H1 (cell line): ENCODE results near the gene FKBP2. TPM values are rescaled to one million over a fixed set of nuclear protein-coding genes. Genes with fewer than 3 reads are reported as not detected.

Experiments
- ATF3 ChIP-seq: IDR thresholded peaks from 2 replicates; pipeline ENCODE4 v1.6.1; 2011; ENCODE audit warnings: low read depth, mild to moderate bottlenecking, low read length; ENCODE audit not compliant: insufficient read depth
- CBX5 ChIP-seq: fragments of 300-800, 300-1000 bp; sonication (generic); IDR thresholded peaks from 2 replicates; pipeline ENCODE4 v1.7.1; 2016; ENCODE audit warnings: antibody characterized with exemption, low read length, low read depth
- CEBPB ChIP-seq: IDR thresholded peaks from 2 replicates; pipeline ENCODE4 v1.6.1; 2012; ENCODE audit warnings: low read depth, low read length
- CREB1 ChIP-seq: IDR thresholded peaks from 2 replicates; pipeline ENCODE4 v1.6.1; 2012; ENCODE audit warnings: inconsistent platforms
- CTCF ChIP-seq, 3 experiments: IDR thresholded peaks; 1 replicate in 2 of 3; 2 replicates in 1 of 3; pipeline versions ENCODE4 v1.5.1 to v1.6.1; 2011; ENCODE audit warnings: low read length in 3 of 3, mild to moderate bottlenecking in 3 of 3, inconsistent platforms in 2 of 3, low read depth in 1 of 3, moderate library complexity in 1 of 3; ENCODE audit not compliant: insufficient read depth in 1 of 3; ENCODE audit errors: control extremely low read depth in 1 of 3
- EGR1 ChIP-seq: IDR thresholded peaks from 2 replicates; pipeline ENCODE4 v1.6.1; 2011; ENCODE audit warnings: low read depth, low read length, borderline replicate concordance
- EP300 ChIP-seq, 2 experiments: IDR thresholded peaks; 1 replicate in 1 of 2; 2 replicates in 1 of 2; pipeline ENCODE4 v1.6.1; 2011 to 2012; ENCODE audit warnings: low read depth in 2 of 2, low read length in 2 of 2, mild to moderate bottlenecking in 2 of 2, borderline replicate concordance in 1 of 2, inconsistent platforms in 1 of 2, moderate library complexity in 1 of 2
- KDM5A ChIP-seq: fragments of 200-600 bp; IDR thresholded peaks from 2 replicates; pipeline ENCODE4 v1.7.1; 2012; ENCODE audit warnings: mild to moderate bottlenecking, low read length, inconsistent platforms, mixed read lengths
- MAFK ChIP-seq: IDR thresholded peaks from 2 replicates; pipeline ENCODE4 v1.6.1; 2012; ENCODE audit warnings: low read depth, mild to moderate bottlenecking, improper control_type of control experiment, low read length
- MAX ChIP-seq: IDR thresholded peaks from 2 replicates; pipeline ENCODE4 v1.6.1; 2012; ENCODE audit warnings: inconsistent platforms
- NANOG ChIP-seq: IDR thresholded peaks from 2 replicates; pipeline ENCODE4 v1.6.1; 2011; ENCODE audit warnings: low read length, low read depth, mild to moderate bottlenecking, inconsistent platforms; ENCODE audit not compliant: insufficient read depth, poor library complexity, severe bottlenecking
- PHF8 ChIP-seq: fragments of 200-600 bp; sonication (generic); conservative IDR thresholded peaks from 2 replicates; pipeline ENCODE4 v1.7.1; 2012; ENCODE audit warnings: low read depth, mild to moderate bottlenecking, inconsistent platforms, low read length, moderate library complexity
- SIX5 ChIP-seq: IDR thresholded peaks from 2 replicates; pipeline ENCODE4 v1.6.1; 2011; ENCODE audit warnings: mild to moderate bottlenecking, low read depth, low read length
- SP4 ChIP-seq: IDR thresholded peaks from 2 replicates; pipeline ENCODE4 v1.6.1; 2012; ENCODE audit warnings: low read length, inconsistent platforms
- SUZ12 ChIP-seq: fragments of 200-600 bp; sonication (generic); IDR thresholded peaks from 2 replicates; pipeline ENCODE4 v1.6.1; 2012; ENCODE audit warnings: mild to moderate bottlenecking, inconsistent platforms, low read length, moderate library complexity, mixed read lengths
- TBP ChIP-seq: IDR thresholded peaks from 2 replicates; pipeline ENCODE4 v1.6.1; 2011; ENCODE audit warnings: low read depth, low read length, improper control_type of control experiment
- TEAD4 ChIP-seq: IDR thresholded peaks from 2 replicates; pipeline ENCODE4 v1.6.1; 2012; ENCODE audit warnings: low read depth, low read length, inconsistent platforms, mixed read lengths
- USF2 ChIP-seq: IDR thresholded peaks from 2 replicates; pipeline ENCODE4 v1.6.1; 2011; ENCODE audit warnings: low read length, improper control_type of control experiment
- polyA plus RNA-seq, 7 experiments: library from polyadenylated mRNA; depleted of rRNA in 3 of 7; stranded (reverse) in 5 of 7; unstranded in 2 of 7; fragments of >200 nt in 5 of 7; fragments of 200-250 nt in 2 of 7; gene quantifications; 1 replicate in 5 of 7; 2 replicates in 1 of 7; 4 replicates in 1 of 7; pipeline versions ENCODE4 v1.2.1 to v1.2.3, GENCODE V29; 2011 to 2013; ENCODE audit warnings: missing spikeins in 2 of 7, mixed read lengths in 2 of 7
- total RNA-seq: library from RNA; stranded (reverse); fragmentation: NEBNext Ultra II Directional; extraction: Animal tissue kit (Norgen Biotek cat#: 25700); gene quantifications from 2 replicates; pipeline ENCODE4 v1.2.1, GENCODE V29; 2021

Gene FKBP2
- total and polyA plus RNA-seq, 2 of the 8 experiments (the other 6 are each of a cell fraction or from before 2014, with no cell fraction given) = 41.7 to 52.5 TPM

DNA sequence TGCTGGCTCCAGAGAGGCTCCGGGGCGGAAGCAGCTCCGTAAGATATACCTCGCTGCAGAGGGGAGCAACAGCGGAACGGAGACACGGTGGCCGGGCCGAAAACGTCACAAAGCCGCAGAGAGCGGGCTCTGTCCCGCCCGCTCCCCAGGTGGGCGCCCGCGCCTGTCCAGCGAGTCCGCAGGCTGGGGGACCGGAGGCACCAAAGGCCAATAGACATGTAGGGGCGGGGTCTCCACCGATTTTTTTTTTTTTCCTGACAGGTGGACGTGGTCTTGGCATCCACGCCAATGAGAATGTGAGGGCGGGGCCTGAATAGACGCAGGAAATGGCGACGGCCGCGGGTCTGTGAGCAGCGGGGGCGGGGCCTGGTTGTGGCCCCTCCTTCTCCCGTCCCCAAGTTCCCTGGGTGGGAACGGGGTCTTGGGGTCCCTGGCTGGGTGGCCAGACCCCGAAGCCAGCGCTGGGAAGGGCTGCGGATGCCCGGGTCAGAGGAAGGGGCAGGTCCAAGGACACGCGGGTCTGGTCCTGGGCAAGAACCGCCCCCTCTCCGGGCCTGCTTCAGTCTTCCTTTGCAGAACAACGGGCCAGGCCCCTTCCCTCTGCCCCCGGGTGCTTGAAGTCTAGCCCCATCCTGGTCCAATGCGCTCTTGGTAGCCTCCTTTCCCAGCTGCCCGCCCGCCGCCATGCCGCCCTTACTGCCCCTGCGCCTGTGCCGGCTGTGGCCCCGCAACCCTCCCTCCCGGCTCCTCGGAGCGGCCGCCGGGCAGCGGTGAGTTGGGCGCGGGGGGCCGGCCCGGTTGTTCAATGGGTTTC, 10.5 kb upstream of the FKBP2 start, which contains the start of gene DNAJC4 (continued):
- TF ChIP-seq USF2 = no peak
- TF ChIP-seq CTCF (IDR thresholded peaks at IDR 0.05; ENCODE audit: control extremely low read depth in 1 of 3, insufficient read depth in 1 of 3, low read depth in 1 of 3, low read length in 3 of 3) = no peak
- no peak for TF ChIP-seq KDM5A
- no peak for TF ChIP-seq CEBPB
- 0 out of 2 replicates have a peak, but pooled peaks have one; percentile 9 for TF ChIP-seq PHF8
- no peak for TF ChIP-seq TEAD4
- peak; percentile 30; the same call in 1 of the 2 replicates for TF ChIP-seq TBP
- no peak for TF ChIP-seq SIX5
- no peak; the same call in 1 of the 2 replicates for TF ChIP-seq EGR1
- TF ChIP-seq MAFK = no peak
- TF ChIP-seq MAX = no peak
- no peak for TF ChIP-seq SUZ12
- TF ChIP-seq ATF3 = no peak
- no peak for TF ChIP-seq CBX5
- TF ChIP-seq SP4 = 0 out of 2 replicates have a peak, but pooled peaks have one; percentile 23
- no peak for TF ChIP-seq EP300 (IDR thresholded peaks at IDR 0.05; ENCODE audit: borderline replicate concordance in 1 of 2, low read depth in 2 of 2, low read length in 2 of 2)
- TF ChIP-seq NANOG = no peak
- peak; percentile 75 for TF ChIP-seq CREB1
